Breast epithelium (tissue), 3 donors: Measurements from ENCODE around the gene COL15A1.

Source experiments
- POLR2AphosphoS5 ChIP-seq, 3 donors: sonication (generic); formaldehyde crosslinking; IDR thresholded peaks; one replicate each; pipeline ENCODE4 v1.6.1; 2017; ENCODE audit warnings: antibody characterized with exemption in 3 of 3
- TF ChIP-seq, protein P1 (sequence below), 3 donors: fragments of 450-650 bp; IDR thresholded peaks; one replicate each; pipeline ENCODE4 v1.5.1; 2016 to 2017; ENCODE audit warnings: antibody characterized with exemption in 3 of 3, mild to moderate bottlenecking in 3 of 3, moderate library complexity in 3 of 3

DNA sequence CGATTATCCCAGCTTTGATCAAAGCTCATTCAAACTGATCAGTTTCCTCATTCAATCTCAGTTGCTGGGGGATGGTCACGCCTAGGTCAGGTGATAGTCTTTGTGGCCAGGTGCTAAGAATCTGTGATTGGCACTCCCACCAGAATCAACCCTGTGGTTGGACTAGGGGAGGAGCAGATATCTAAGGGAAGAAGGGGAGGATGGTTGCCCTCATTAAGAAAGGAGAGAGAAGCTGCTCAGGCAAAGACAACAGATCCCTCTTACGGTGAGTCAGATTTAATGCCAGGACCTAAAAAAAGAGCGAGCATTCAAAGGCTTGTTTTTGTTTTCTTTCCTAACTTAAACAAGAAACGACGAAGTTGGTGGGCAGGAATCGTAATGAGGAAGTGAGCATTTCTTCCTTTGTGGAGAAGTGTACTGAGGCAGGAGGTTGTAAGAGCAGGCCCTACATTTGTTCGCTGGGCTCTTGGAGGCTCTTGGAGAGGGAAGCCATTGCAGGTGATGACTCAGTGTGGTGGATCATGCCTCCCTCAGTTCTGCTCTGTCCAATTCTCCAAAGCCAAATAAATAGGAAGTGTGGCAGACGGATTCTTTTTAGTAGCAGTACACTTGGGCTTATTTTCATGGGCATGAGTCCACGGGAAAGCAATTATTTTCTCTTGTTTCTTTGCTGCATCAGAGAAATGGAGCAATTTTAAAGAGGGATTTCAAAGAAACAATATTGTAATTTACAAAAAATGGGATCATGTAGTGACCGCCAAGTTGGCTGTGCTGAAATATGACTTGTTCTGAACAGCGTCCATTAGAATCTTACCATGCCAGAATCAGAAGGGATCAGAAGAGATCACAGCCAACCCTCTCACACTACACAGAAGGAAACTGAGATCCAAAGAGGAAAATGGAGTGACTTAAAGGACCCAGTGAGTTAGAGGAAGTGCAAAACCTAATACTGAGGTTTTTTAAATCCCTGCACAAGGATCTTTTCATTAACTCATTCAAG lies 142.5 kb downstream of the COL15A1 start:
- TF ChIP-seq, protein P1, sequence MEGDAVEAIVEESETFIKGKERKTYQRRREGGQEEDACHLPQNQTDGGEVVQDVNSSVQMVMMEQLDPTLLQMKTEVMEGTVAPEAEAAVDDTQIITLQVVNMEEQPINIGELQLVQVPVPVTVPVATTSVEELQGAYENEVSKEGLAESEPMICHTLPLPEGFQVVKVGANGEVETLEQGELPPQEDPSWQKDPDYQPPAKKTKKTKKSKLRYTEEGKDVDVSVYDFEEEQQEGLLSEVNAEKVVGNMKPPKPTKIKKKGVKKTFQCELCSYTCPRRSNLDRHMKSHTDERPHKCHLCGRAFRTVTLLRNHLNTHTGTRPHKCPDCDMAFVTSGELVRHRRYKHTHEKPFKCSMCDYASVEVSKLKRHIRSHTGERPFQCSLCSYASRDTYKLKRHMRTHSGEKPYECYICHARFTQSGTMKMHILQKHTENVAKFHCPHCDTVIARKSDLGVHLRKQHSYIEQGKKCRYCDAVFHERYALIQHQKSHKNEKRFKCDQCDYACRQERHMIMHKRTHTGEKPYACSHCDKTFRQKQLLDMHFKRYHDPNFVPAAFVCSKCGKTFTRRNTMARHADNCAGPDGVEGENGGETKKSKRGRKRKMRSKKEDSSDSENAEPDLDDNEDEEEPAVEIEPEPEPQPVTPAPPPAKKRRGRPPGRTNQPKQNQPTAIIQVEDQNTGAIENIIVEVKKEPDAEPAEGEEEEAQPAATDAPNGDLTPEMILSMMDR (IDR thresholded peaks at IDR 0.05) = no peak
- TF ChIP-seq POLR2AphosphoS5 (IDR thresholded peaks at IDR 0.05) = no peak
